GM12892 (cell line): ENCODE data around the gene UPK3A.

ENCODE experiments used
- POLR2A ChIP-seq: IDR thresholded peaks from 2 replicates; pipeline ENCODE4 v1.6.1; 2011; ENCODE audit warnings: low read depth, low read length, control low read depth
- POLR2AphosphoS5 ChIP-seq: IDR thresholded peaks from 2 replicates; pipeline ENCODE4 v1.6.1; 2011; ENCODE audit warnings: low read depth, low read length, control low read depth
- TAF1 ChIP-seq: IDR thresholded peaks from 2 replicates; pipeline ENCODE4 v1.6.1; 2011; ENCODE audit warnings: low read depth, mild to moderate bottlenecking, control low read depth, low read length, borderline replicate concordance

DNA sequence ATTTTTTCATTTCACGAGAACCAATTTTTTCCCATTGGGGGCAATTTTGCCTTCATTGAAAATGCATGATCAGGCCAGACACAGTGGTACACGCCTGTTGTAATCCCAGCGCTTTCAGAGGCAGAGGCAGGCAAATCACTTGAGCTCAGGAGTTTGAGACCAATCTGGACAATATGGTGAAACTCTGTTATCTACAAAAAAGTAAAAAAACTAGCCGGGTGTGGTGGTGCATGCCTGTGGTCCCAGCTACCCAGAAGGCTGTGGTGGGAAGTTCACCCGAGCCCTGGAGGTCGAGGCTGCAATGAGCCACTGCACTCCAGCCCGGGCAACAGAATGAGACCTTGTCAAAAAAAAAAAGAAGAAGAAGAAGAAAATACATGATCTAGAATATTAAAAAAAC is 19.2 kb upstream of the UPK3A start:
- TF ChIP-seq POLR2A (no peak), POLR2AphosphoS5 (no peak), TAF1 (no peak)
